Esophagus (tissue), 2 donors: Measurements from ENCODE around the gene FBXW8. TPM values are rescaled to one million over a fixed set of nuclear protein-coding genes. Genes with fewer than 3 reads are reported as not detected.

Experiments
- H3K27ac ChIP-seq, 2 donors: one replicate each; pipeline ENCODE4 v1.5.1; 2013; ENCODE audit warnings: low read depth in 2 of 2, mild to moderate bottlenecking in 2 of 2, inconsistent platforms in 1 of 2, low read length in 1 of 2, moderate library complexity in 1 of 2
- H3K27me3 ChIP-seq, 2 donors: one replicate each; pipeline ENCODE4 v1.6.1; 2013; ENCODE audit warnings: low read length in 2 of 2, control low read depth in 1 of 2, mild to moderate bottlenecking in 1 of 2; ENCODE audit not compliant: insufficient read depth in 2 of 2, control insufficient read depth in 1 of 2
- H3K36me3 ChIP-seq, 2 donors: one replicate each; pipeline ENCODE4 v1.6.1; 2013; ENCODE audit warnings: low read length in 1 of 2; ENCODE audit not compliant: control insufficient read depth in 2 of 2, insufficient read depth in 2 of 2
- H3K4me1 ChIP-seq, 2 donors: one replicate each; pipeline ENCODE4 v1.6.1; 2013; ENCODE audit warnings: low read length in 1 of 2; ENCODE audit not compliant: control insufficient read depth in 2 of 2, insufficient read depth in 2 of 2
- H3K4me3 ChIP-seq, 2 donors: one replicate each; pipeline ENCODE4 v1.5.1; 2013; ENCODE audit warnings: low read length in 2 of 2, mild to moderate bottlenecking in 2 of 2, low read depth in 1 of 2, moderate library complexity in 1 of 2
- H3K9me3 ChIP-seq, 2 donors: one replicate each; pipeline ENCODE4 v1.6.1; 2013; ENCODE audit warnings: mild to moderate bottlenecking in 2 of 2, low read depth in 1 of 2, low read length in 1 of 2, moderate library complexity in 1 of 2; ENCODE audit not compliant: control insufficient read depth in 2 of 2, insufficient read depth in 1 of 2
- whole genome bisulfite sequencing, 2 donors: extraction: QIAGEN DNeasy Blood & Tissue Kit; methylation state at CpG; one replicate each; pipeline ENCODE4 v1.1.7; 2013; 5-methylcytosine and 5-hydroxymethylcytosine counted together
- polyA plus RNA-seq, 2 donors: library from polyadenylated mRNA; stranded (reverse); fragments of 200-250 nt; gene quantifications; one replicate each; pipeline ENCODE4 v1.2.3, GENCODE V29; 2013
- donor health status: healthy with polysubstance abuse.
- donor health status: Bipolar disorder and iron deficiency.

FBXW8 gene
- polyA plus RNA-seq, 2 donors, result 2.7 to 3.7 TPM

DNA sequence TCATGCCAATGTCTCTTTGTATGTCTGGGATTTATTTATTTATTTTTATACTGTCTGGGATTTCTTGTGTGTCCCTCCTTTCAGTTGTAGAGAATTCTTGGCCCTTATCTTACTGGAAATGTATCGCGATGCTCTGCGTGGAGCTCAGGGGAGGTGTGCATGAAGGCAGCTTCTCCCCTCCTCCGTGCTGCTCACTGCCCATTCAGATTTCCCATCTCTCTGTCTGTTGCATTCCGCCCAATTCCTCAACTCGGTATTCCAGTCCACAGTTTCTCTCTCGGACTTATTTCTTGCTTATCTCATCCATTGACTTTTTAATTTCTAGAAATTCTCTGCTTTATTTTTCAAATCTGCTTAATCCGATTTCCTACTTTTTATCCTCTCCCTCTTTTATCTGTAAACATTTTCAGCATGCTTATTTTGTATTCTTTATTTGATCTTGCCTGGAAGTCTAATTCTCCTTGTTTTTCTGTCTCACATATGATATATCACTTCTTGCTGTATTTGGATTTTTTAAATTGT lies 93.2 kb downstream of the FBXW8 start:
- H3K36me3 ChIP-seq, result peaks cover 0 to 14% of the 10 kb centered on the region in 2 donors

DNA sequence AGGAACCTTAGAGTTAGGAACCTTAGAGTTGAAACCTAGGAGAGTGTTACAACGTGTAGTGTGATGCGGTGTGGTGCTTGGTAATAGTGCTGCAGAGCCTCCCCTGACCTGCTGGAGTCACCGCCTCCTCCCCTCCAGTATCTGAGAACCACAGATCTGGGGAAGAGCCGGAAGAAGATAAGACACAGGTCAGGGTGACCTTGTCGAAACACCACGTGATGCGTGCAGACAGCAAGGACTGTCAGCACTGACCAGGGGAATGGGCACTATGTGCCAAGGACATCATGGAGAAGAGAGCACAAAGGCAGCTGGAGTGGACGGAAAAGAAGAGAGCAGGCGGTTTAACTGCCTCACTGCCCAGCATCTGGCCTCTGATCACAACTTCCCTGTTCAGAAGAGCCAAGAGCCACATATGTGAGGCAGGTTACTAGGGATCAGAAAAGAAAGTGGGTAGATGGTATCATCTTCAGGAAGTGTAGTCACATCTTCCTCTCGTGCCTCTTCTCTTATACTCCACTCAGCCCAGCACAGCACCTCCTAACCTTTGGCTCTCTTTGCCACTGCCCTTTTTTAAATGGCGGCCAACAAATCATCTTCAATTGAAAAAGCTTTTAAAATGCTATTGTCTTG lies 94.8 kb downstream of the FBXW8 start:
- Histone ChIP-seq H3K9me3 (peaks cover 0 to 3% of the 10 kb centered on the region in 2 donors), H3K27me3 (no peaks in the 10 kb centered on the region), H3K36me3 (peaks cover 3 to 18% of the 10 kb centered on the region in 2 donors), H3K4me1 (peaks cover 0 to 3% of the 10 kb centered on the region in 2 donors), H3K4me3 (no peak overlapping the region), H3K27ac (no peak overlapping the region)
- WGBS, 2 donors, result 93% methylated on average over 11 of the region's 11 CpGs

More for the DNA sequence above, 93.2 kb downstream of the FBXW8 start:
- H3K4me3 ChIP-seq, result no peak overlapping the region
- H3K9me3 ChIP-seq, result peaks cover 0 to 3% of the 10 kb centered on the region in 2 donors
- H3K4me1 ChIP-seq, result peaks cover 0 to 3% of the 10 kb centered on the region in 2 donors
- H3K27ac ChIP-seq, result no peak overlapping the region
- 95% methylated on average over 8 of the region's 8 CpGs for WGBS, 2 donors
- H3K27me3 ChIP-seq, result no peaks in the 10 kb centered on the region

DNA sequence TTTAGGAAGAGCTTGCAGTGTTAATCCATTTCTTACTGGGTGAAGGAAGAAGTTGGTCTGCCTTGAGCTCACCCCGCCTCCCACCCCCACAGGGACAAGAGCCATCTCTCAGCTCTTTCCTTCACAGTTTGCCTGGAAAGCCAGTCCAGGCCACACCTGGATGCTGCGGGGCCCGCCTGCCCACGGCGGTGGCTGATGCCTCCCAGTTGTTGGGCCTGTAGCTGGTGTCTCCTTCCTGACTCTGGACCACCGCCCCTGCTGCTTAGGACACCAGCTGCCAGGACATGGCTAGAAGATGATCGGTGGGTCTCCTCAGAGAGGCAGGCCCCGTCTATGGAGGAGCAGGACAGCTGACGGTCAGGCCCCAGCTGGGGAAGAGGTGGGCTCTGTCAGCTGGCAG lies 95.6 kb downstream of the FBXW8 start:
- Histone ChIP-seq H3K36me3 (peaks cover 3 to 18% of the 10 kb centered on the region in 2 donors), H3K27me3 (no peaks in the 10 kb centered on the region), H3K4me3 (no peak overlapping the region), H3K4me1 (peaks cover 0 to 3% of the 10 kb centered on the region in 2 donors), H3K27ac (no peak overlapping the region), H3K9me3 (peaks cover 0 to 3% of the 10 kb centered on the region in 2 donors)
- 91 to 93% methylated on average over 9 of the region's 9 CpGs for WGBS, 2 donors

DNA sequence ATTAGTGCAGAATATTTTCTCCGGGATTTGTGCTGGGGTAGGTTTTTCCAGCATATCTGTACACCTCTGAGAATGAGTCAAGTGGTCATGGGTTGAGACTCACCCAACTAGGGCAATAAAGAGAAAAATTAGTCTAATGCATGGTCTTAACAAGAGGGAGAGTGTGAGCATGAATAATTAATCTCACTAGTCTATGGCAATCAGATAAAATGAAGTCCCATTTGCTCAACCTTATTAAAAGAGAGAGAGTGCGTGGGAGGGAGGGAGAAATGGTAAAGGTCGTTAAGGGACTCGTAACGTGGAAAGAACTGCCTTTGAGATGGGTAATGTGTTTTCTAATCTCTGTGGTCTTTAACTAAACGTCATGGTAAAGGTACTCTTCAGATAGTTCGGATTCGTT lies 96.8 kb downstream of the FBXW8 start:
- Histone ChIP-seq H3K4me3 (no peak overlapping the region), H3K36me3 (peaks cover 3 to 15% of the 10 kb centered on the region in 2 donors), H3K9me3 (peaks cover 0 to 3% of the 10 kb centered on the region in 2 donors), H3K27ac (no peak overlapping the region), H3K27me3 (no peaks in the 10 kb centered on the region), H3K4me1 (peaks cover 0 to 3% of the 10 kb centered on the region in 2 donors)
- 82 to 85% methylated on average over 8 of the region's 8 CpGs for WGBS, 2 donors

DNA sequence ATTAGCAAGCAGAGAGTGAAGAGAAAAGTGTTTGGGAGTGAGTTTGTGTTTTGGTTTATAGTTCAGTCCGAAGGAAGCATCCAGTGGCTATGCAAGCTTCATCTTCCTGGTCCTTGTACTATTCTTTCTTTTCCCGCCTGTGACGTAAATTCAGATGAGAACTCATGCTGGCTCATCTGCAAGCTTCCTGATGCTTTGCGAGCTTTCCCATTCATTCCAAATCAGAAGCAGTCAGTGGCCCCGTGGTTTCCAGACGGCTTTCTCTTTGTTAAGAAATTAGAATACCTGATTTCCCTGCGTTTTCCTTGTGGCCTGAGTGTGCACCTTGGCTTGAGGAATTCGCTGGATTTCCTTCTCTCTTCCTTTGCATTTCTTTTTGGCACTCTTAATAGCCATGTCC lies 99.0 kb downstream of the FBXW8 start:
- WGBS, 2 donors, result 87% methylated on average over 8 of the region's 8 CpGs
- Histone ChIP-seq H3K36me3 (peaks cover 7 to 11% of the 10 kb centered on the region in 2 donors), H3K9me3 (peaks cover 0 to 3% of the 10 kb centered on the region in 2 donors), H3K4me1 (peaks cover 0 to 3% of the 10 kb centered on the region in 2 donors), H3K4me3 (no peak overlapping the region), H3K27me3 (no peaks in the 10 kb centered on the region), H3K27ac (no peak overlapping the region)

DNA sequence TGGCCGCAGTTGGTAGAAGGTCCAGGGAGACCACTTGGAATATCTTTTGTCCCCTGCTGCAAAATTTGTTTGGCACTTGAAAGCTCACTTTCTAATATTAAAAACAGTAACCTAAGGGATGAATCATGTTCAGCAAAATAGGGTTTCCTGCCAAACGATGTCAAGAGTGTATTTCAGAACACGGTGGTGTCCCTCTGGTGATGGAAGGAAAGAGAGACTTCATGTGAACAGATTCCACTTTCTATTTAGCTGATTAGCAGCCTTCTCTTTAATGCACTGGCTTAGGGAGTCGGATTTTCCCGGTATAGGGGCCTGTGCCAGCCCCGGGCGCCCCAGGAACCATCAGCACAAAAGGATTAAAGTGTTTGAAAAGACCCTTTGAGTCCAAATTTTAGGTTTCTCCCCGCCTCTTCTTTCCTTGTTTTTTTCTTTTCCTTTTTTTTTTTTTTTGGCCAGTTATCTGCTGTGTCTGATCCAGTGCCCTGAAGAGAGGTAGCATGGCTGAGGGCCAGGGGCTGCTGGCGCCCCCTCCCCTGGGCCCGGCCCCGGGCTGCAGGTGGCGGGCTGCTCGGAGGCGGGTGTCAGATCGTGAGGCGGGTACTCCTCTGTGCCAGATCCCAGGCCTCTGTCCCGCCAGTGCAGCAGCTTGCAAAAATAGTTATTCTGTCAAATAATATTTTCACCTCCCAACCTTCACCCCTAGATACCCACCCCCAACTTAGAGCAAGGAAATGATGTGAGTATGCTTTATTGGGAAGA lies 100.1 kb downstream of the FBXW8 start:
- H3K27ac ChIP-seq, result no peak overlapping the region
- no peak overlapping the region for H3K4me3 ChIP-seq
- H3K36me3 ChIP-seq, result peaks cover 6 to 13% of the 10 kb centered on the region in 2 donors
- peaks cover 0 to 3% of the 10 kb centered on the region in 2 donors for H3K9me3 ChIP-seq
- H3K4me1 ChIP-seq, result peaks cover 0 to 3% of the 10 kb centered on the region in 2 donors
- no peaks in the 10 kb centered on the region for H3K27me3 ChIP-seq
- 85 to 86% methylated on average over 17 of the region's 17 CpGs for WGBS, 2 donors

DNA sequence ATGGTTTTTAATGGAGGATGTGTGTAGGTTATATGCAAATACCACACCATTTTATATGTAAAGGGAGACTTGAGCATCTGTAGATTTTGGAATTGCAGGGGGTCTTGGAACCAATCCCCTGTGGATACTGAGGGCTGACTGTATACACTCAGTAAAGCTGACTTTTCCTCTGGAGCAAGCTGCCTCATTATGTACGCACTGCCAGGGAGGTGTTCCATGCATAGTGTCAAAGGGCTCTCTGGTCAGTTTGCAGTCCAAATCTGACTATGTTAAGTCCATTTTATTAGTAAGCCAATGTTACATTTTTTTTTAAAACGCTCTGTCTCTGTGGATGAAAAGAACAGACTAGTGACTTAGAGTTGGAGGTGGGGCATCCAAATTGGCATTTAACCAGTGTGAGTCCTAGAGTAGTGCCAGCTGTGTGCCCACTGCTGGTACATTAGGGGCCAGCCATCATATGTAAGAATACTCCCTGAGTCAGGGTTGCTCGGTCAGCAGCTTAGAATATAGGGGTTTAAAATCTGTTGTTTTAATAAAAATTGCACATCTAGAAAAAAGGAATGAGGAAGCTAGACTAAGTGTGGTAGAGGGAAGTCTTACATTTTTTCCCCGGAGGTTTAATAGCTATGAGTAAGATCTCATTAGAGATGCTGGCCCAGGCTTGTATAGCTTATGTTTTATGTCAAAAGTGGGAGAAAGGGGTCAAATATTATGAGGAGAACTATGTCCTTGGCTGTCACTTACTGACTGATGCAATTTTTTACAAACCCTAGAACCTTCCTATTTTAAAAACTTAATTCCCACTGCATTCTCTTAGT lies 101.4 kb downstream of the FBXW8 start:
- no peaks in the 10 kb centered on the region for H3K4me1 ChIP-seq
- no peak overlapping the region for H3K4me3 ChIP-seq
- H3K27me3 ChIP-seq, result no peaks in the 10 kb centered on the region
- H3K27ac ChIP-seq, result no peak overlapping the region
- 61 to 62% methylated on average over 4 of the region's 4 CpGs for WGBS, 2 donors
- peaks cover 5 to 13% of the 10 kb centered on the region in 2 donors for H3K36me3 ChIP-seq
- no peaks in the 10 kb centered on the region for H3K9me3 ChIP-seq

DNA sequence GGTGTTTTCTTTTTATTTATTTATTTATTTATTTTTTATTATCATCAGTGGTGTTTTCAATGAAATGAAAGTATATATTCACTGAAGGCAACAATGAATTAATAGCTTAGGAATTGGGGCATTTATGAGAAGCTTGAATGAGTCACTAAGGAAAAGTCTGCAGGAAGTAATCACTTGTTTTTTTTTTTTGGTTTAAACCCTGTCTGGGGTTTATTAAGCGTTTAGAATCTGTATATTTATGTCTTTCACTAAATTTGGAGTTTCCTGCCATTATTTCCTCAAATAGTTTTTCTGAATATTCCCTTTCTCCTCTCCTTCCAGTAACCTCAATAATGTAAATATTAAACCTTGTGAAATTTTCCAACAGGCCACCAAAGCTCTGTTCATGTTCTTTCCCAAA lies 103.0 kb downstream of the FBXW8 start:
- 79 to 82% methylated on average over 1 of the region's 1 CpG for WGBS, 2 donors
- no peak overlapping the region for H3K4me3 ChIP-seq
- no peak overlapping the region for H3K27ac ChIP-seq
- no peaks in the 10 kb centered on the region for H3K4me1 ChIP-seq
- H3K27me3 ChIP-seq, result no peaks in the 10 kb centered on the region
- H3K9me3 ChIP-seq, result no peaks in the 10 kb centered on the region
- peaks cover 8 to 13% of the 10 kb centered on the region in 2 donors for H3K36me3 ChIP-seq

DNA sequence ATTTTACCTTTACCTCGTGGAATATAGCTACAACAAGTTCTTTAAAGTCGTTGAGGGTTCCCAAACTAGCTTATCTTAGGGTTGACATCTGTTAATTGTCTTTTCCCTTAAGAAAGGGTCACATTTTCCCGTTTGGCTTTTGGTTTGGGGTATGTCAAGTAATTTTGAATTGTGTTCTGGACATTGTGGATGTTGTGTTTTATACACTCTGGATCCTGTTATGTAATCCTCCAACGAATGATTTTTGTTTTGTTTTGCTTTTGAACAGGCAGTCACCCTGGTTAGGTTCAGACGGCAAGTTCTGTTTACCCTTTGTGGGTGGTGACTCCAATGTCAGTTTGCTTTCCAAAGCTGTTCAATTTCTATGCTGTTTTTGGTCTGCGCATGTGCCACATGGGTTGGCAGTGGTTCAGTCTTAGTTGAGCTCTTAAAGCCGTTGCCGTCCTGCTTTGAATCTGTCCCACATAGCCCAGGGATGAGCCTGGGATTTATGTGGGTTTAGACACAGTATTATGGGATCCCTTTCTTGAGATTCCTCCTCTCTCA lies 103.7 kb downstream of the FBXW8 start:
- no peak overlapping the region for H3K4me3 ChIP-seq
- no peaks in the 10 kb centered on the region for H3K4me1 ChIP-seq
- no peaks in the 10 kb centered on the region for H3K27me3 ChIP-seq
- WGBS, 2 donors, result 88 to 92% methylated on average over 8 of the region's 8 CpGs
- H3K9me3 ChIP-seq, result no peaks in the 10 kb centered on the region
- H3K27ac ChIP-seq, result no peak overlapping the region
- peaks cover 8 to 13% of the 10 kb centered on the region in 2 donors for H3K36me3 ChIP-seq
